Measurements from ENCODE around the gene MPZL1. TPM values are rescaled to one million over a fixed set of nuclear protein-coding genes. Genes with fewer than 3 reads are reported as not detected.

The MPZL1 gene
- total RNA-seq, 1 donor from 2014 or later = 36.0 TPM

DNA sequence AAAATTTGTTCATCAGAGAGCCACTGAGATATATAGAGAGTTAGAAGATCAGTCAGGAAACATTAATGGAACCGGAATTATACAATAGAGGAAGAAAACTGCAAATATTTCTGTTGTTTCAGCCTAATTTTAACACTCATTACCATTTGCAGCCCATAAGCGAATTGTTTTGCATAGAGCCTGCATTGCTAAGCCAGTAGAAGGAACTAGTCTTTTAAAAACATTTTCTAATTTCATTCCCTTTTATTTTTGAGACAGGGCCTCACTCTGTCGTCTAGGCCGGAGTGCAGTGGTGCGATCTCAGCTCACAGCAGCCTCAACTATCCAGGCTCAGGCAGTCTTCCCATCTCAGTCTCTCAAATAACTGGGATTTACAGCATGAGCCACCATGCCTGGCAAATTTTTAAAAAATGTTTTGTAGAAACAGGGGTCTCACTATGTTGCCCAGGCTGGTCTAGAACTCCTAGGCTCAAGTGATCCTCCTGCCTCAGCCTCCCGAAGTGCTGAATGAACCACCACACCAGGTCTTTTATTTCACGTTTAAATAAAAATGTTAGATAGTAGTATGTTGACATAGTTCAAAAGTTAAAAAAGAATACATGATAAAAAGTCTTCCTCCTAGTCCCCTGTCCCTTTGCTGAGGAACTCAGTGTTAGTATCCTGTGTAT lies 25.3 kb downstream of the MPZL1 start:
- intact Hi-C loops (cut with micrococcal nuclease) = no loop called here

DNA sequence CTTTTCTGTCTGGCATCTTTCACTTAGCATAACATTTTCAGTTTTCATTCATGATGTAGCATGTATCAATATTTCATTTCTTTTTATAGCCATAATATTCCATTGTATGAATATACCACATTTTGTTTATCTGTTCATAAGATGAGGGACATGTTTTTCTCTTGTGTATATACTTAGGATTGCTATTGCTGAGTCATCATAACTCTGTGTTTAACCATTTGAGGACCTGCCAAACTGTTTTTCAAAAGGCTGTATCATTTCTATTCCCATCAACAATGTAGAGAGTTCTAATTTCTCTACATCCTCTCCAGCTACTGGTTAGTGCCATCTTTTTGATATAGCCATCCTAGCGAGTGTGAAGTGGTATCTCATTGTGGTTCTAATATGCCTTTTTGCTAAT lies 26.2 kb downstream of the MPZL1 start:
- intact Hi-C loops (cut with micrococcal nuclease) = no loop called here

DNA sequence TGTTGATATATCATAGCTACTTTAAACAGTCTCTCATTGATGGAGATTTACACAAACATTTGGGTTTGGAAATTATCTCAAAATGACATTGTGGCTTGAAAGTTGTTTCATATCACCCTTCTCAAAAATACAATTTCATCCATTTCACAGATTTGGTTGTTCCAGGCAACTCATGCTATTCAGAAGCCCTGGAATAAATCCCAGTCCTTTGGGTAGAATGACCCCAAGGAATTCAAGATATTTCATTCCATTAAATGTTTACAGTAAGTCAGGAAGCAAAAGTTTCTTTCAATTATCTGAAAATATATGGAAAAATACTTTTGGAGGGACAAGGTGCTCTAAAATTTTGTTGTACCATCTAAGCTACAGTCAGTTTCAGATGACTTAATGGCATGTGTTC lies 27.1 kb downstream of the MPZL1 start:
- intact Hi-C loops (cut with micrococcal nuclease) = no loop called here

DNA sequence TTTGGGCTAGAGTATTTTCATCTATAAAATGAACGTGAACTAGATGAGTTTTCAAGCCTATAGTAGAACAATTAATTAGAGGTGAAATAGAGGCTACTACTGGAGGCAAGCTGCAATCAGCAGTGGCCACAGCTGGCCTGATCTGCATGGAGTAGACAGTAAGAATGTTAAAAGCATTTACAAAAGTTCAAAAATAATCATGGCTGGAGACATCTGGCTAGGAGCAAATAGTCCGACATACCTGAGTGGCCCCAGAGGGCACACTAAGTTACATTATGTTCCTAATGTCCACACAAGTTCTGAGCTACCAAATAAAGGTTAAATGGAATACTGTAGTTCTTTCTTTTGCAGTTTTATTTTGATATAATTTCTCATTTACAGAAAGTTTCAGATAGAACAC lies 28.0 kb downstream of the MPZL1 start:
- intact Hi-C loops (cut with micrococcal nuclease) = no loop called here

DNA sequence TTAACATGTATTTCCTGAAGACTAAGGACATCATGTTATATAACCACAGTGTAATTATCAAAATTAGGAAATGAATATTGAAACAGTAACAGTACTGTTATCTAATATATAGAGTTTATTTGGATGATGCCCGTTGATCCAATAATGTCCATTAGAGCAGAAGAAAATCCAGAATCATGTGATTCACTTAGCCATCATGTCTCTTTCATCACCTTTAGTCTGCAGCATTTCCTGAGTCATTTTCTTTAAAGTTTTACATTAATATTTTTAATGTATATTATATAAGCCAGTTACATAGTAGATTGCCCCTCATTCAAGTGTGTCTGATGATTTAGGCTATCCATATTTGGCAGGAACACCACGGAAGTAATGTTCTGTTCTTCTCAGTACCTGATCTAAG lies 28.9 kb downstream of the MPZL1 start:
- intact Hi-C loops (cut with micrococcal nuclease) = no loop called here

DNA sequence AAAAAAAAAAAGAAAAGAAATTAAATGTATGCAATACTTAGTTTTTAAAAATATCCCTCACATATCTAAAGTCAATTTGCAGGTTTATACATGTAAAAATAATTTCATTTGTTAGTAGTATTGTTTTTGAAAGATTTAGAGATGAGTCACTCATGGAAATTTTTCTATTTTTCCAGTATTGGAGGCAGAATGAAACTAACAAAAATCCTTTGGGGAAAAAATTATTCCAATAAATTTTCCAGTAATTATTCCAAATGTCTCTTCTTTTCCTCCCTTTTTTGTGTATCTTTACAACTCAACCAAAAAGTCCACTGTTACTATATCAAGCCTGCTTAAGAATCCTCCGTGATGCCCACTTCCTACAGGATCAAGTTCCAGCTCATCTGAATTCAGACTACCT lies 29.9 kb downstream of the MPZL1 start:
- intact Hi-C loops (cut with micrococcal nuclease) = loop anchor here (2.0 kb wide), 1 partner anchor 29 kb away; no protein-coding TSS in a partner anchor

DNA sequence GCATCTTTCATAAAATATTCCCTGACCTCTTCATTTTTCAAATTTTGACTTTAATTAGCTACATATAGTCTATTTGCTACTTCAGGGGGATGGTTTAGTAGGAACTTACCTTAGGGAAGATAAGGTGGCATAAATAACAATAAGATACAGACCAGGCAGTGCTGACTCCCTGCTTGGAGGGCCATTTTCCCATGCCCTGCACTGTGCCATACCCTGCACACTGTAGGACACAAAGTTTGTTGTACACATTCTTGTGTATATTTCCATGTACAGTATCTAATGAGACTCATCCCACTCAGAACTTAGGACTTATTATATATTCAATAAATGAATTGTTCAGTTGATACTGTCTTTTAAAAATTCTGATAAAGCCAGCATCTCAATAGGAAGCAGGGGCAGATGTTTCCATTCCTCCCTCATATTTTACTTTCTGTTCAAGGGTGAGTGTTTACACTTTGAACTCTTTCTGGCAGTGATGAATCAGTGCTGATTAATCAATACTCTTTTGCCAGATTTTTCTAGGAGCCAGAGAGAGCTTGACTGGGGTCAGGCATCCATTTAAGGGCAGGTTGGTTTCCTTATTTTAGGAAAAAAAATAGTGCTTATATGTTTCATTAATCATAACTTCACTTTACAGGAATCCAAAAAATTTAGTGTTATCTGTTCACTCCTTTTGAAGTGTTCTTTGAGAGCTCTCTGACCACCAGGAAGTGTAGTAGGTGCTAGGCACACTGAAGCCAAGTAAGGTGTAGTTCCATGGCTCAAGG lies 30.6 kb downstream of the MPZL1 start:
- intact Hi-C loops (cut with micrococcal nuclease) = loop anchor here (2.0 kb wide), 1 partner anchor 30 kb away; no protein-coding TSS in a partner anchor

DNA sequence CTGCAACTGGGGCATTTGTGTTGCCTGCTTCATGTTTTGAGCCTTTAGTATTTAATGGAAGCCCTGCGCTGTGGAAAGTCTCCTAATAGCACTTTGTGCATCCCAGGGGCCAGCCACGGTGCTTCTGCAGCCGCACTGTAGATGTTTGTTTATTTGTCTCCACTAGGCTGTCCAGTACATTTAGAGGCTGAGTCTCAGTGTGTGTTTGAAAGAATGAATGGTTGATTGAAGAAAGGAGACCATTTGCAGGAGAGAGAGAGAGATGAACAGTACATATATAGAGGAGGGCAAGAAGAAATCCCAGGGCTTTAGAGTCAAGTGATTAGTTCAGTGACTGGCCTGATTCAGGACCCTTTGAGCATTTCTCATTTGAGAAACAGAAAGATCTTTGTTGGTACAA lies 33.9 kb downstream of the MPZL1 start:
- intact Hi-C loops (cut with micrococcal nuclease) = no loop called here

DNA sequence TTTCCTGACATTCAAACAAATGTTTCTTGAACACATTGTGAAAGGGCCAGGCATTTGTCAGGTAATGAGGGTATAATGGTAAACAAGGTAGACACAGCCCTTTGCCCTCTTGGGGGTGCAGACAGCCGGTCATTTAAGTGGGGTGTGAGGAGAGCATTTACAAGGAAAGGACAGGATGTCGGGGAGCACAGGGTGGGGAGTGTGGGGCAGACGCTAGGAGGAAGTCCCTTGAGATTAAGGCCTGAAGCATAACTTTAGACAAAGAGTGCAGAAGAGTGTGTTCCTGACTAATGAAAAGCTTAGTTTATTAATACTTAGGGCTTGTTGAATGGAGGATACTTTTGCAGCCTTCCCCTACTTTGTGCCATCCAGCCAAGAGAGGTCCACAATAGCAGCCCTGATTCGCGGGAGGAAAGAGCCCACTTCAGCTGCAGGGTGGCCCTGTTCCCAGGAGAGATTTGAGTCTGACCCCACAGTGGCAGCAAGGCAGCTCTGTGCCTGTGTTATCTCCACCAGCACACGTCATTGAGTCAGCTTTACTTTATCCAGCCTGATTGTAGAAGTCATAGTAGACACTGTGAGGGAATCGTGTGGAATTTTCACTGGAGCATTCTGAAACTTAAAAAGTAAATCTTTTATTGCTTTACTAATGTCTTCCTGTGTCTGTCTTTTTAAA lies 35.1 kb downstream of the MPZL1 start:
- intact Hi-C loops (cut with micrococcal nuclease) = no loop called here

DNA sequence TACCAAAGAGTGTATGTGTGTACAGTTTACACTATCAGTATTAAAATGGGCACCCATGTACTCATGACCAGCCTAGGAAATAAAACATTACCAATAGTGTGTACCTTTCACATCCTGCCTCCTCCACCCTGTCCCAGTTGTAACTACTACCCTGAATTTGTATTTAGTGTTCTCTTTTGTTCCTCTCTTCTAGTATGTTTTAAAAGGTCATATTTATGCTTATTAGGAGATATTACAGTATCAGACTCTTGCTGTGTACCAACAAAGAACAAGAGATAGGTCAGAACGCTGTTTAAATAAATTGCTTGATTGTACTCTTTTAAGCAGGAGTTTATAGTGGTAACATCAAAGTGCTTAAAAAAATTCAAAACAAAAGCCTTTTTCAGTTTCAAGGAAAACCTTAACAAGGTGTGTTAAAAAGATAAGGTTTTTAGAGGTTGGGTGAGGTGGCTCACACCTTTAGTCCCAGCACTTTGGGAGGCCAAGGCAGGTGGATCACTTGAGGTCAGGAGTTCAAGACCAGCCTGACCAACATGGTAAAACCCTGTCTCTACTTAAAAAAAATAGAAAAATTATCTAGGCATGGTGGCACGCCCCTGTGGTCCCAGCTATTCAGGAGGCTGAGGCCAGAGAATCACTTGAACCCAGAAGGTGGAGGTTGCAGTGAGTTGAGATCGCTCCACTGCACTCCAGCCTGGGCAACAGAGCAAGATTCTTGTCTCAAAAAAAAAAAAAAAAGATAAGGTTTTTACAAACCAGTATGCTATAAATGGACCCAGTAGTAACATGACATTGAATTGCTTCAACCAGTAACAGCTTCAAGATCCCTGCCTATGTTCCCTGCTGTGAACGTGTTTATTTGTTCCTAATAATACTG lies 35.9 kb downstream of the MPZL1 start:
- intact Hi-C loops (cut with micrococcal nuclease) = no loop called here

DNA sequence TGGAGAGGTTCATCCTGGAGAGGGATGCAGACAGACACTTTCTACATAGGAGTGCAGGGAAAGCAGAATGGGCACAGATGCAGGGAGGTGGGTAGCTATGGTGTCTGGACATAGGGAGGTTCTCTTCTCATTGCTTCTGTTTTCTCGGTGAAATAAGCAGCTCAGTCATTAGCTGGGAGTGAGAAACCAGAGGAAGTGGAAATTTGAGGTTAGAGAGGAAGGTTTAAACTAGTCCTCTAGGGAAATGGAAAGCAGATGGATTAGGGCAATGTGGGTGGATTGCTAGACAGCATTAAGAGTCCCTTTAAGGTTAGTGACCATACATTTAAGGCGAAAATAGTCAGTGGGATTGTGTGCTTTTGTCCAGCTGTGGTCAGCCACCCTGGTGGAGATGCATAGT lies 39.6 kb downstream of the MPZL1 start:
- intact Hi-C loops (cut with micrococcal nuclease) = no loop called here

DNA sequence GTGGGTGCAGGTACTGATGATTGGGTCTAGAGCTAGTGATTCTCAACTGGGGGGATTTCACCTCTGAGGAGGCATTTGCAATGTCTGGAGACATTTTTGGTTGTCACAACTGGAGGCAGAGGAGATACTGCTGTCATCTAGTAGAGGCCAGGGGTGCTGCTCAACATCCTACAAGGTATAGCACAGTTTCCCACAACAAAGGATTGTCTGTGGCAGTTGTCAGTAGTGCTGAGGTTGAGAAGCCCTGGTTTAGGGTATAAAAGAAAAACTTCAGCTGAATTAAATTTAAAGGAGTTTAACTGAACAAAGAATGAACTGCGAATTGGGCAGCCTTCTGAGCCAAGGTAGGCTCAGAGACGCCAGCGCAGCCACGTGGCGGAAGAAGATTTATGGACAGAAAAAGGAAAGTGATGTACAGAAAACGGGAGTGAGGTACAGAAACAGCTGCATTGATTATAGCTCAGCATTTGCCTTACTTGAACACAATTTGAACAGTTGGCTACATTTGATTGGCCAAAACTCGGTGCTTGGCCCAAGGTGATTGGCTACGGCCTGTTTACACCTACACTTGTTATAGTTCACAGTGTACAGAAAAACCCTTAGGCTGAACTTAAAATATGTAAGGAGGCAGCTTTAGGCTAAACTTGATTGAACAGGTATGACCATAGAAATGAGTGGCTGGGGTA lies 40.4 kb downstream of the MPZL1 start:
- intact Hi-C loops (cut with micrococcal nuclease) = loop anchor here (1.0 kb wide), 2 partner anchors 40 to 41 kb away; no protein-coding TSS in a partner anchor

DNA sequence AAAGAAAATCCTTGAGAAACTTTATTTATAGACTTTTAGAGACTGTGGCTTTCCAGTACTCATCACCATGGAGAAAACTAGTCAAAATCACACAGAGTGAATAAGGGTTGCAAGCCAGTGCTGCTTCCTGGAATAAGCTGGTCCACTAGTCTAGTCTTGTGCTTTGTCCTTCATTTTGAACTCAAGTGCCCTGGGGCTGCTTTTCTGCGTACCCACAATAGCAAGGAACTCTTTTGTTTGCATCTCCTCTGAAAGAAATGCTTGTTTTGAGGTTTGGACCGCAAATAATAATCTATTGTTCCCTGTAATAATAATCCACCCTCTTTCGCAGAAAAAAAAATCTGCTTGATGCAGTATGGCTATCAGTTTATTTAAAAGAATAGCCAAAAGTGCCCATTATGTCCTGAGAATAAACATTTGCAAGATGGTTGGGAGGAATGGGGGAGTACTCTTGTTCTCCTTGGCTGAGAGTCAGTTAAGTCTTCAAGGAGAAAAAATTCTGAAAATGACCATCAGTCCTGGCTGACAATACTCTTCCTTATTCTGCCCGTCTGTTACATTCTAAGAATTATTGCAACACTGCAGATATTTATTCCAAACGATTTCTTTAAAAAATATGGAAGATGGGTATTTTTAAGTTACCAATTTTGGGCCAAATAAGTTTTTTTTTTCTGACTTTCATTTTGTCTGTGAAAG lies 41.9 kb downstream of the MPZL1 start:
- intact Hi-C loops (cut with micrococcal nuclease) = no loop called here

DNA sequence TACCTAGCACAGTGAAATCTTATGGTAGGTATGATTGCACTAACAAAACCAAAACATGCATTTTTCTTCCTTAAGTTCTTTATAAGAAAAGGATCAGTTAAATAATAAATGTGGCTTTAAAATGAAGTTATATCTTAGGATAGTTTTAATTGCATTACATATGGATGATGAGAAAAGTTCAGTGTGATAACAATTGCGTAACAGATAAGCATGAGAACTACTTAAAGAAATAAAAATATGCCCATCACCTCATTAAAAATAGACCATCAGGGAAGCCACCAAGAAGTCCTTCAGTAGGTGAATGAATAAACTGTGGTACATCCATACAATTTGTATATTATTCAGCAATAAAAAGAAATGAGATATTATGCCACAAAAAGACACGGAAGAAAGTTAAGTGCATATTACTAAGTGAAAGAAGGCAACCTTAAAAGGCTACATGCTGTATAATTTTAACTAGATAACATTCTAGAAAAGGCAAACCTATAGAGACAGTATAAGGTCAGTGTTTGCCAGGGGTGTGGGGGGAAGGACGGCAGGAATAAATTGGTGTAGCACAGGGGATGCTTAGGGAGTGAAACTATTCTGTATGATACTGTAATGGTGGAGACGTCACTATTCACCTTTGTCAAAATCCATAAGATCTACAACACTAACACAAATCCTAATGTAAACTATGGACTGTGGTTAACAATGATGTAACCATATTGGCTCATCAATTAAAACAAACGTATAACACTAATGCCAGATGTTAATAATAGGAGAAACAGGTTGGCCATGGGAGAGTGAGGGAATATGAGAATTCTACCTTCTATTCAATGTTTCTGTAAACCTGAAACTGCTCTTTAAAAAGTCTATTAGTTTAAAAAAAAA lies 42.9 kb downstream of the MPZL1 start:
- intact Hi-C loops (cut with micrococcal nuclease) = no loop called here

DNA sequence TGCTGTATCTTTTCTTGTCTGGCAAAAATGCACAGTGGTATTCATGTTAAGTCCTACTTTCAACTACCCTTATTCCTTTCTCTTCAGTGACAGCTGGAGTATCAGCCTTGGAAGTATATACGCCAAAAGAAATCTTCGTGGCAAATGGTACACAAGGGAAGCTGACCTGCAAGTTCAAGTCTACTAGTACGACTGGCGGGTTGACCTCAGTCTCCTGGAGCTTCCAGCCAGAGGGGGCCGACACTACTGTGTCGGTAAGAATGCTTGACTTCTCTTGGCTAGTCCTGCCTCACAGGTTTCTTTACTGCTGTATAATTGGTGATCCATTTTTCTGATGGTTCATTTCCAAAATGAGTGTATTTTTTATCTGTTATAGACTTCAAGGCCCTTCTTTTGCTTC lies 43.7 kb downstream of the MPZL1 start:
- intact Hi-C loops (cut with micrococcal nuclease) = no loop called here

DNA sequence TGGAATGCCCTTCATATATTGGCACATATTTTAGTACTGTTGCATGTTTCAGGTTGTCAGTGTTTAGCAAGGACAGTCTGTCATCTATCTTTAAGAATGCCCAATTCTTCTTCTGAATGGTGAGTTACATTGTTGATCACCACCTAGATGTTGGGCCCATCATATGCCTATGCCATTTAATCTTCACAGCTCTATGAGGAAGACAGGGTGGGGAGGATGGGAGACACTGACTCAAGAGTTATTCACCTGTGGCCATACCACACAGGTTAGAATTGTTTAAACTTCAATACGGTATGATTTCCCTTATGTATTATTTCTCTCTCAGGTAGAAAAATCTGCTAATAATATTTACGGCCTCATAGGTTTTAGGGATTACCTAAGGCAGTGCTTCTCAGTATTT lies 44.8 kb downstream of the MPZL1 start:
- intact Hi-C loops (cut with micrococcal nuclease) = no loop called here

DNA sequence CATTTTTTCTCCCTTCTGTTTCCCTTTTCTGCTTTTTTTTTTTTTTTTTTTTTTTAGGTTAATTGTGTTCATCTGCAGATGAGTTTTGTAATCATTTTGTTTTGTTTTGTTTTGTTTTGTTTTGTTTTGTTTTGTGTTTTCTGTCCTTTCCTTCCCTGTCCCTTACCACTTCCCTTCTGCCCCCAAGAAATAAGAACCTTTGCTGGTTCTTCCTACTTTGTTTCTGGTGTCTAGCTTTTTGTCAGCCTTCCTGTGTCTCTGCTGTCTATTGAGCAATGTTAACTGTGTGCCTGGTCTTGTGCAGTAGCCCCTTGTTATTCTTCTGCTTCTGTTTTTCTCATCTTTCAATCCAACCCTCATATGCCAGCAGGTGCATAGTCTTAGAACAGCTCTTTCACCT lies 46.0 kb downstream of the MPZL1 start:
- intact Hi-C loops (cut with micrococcal nuclease) = no loop called here

DNA sequence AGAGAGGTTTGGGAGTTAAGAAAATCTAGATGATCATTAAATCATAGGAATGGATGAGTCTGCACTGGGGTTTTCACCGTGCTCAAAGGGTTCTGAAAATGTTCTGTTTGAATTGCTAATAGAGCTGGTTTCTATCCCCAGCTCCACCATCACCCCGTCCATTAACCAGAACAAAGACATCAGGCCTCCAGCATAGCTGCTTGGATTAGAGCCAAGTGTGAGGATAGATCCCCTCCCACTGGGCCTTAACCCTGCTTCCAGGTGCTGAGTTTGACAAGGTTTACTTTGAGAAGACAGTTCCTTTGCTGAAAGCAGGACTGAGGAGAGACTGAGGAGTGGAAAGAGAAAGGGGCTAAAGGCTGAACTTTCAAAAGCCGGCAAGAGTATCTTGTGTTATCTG lies 48.3 kb downstream of the MPZL1 start:
- intact Hi-C loops (cut with micrococcal nuclease) = no loop called here

DNA sequence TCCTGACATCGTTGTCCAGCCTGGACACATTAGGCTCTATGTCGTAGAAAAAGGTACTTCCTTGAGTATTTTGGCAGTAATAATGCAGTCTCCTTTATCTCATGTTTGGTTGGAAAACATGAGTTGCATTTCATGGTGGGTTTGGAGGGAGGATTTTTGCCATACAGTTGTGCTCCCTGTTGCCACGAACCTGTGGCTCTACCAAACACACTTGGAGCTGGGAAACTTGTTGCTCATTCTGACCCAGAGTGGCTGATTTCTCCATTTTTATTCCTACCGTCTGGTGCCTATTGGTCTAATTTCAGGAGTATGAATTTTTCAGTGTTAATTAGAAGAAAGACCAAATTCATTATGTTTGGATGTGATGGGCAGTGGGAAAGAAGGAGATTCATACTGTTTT lies 50.7 kb downstream of the MPZL1 start:
- intact Hi-C loops (cut with micrococcal nuclease) = no loop called here

Data from T-helper 1 cell treated with Interleukin-12 subunit alpha and Interleukin-12 subunit beta and Interleukin-4 antibody, amounts not matched to agents 30 ng/mL and 1 ng/mL, for 36 hours (primary cell).